HL-60 (cell line): ENCODE data around the gene INHA.

ENCODE experiments used
- DNase-seq, 2 experiments: peaks; one replicate each; pipeline ENCODE4 v3.0.0-alpha.2; 2010 to 2020; ENCODE audit warnings: low read depth in 1 of 2, low spot score in 1 of 2
- H3K27ac ChIP-seq: fragments of 250-450 bp; sonication (Bioruptor Pico); replicated peaks from 2 replicates; pipeline ENCODE4 v1.5.1; 2020; ENCODE audit warnings: mild to moderate bottlenecking, moderate library complexity
- H3K27me3 ChIP-seq: fragments of 250-450 bp; sonication (Bioruptor Pico); 2 replicates; pipeline ENCODE4 v1.5.1; 2021; ENCODE audit warnings: mild to moderate bottlenecking, moderate library complexity; ENCODE audit not compliant: insufficient read depth, poor library complexity, severe bottlenecking
- H3K4me3 ChIP-seq: replicated peaks from 2 replicates; pipeline ENCODE4 v1.5.1; 2011; ENCODE audit warnings: mild to moderate bottlenecking, control low read depth, low read length; ENCODE audit not compliant: insufficient read depth
- CTCF ChIP-seq: IDR thresholded peaks from one replicate; pipeline ENCODE4 v1.5.1; 2011; ENCODE audit warnings: low read length, control low read depth, inconsistent platforms; ENCODE audit not compliant: insufficient read depth
- GABPA ChIP-seq: IDR thresholded peaks from 2 replicates; pipeline ENCODE4 v1.6.1; 2012; ENCODE audit warnings: low read depth
- POLR2AphosphoS5 ChIP-seq: IDR thresholded peaks from 2 replicates; pipeline ENCODE4 v1.6.1; 2012; ENCODE audit warnings: low read depth
- REST ChIP-seq: IDR thresholded peaks from 2 replicates; pipeline ENCODE4 v1.6.1; 2012; ENCODE audit warnings: low read depth; ENCODE audit not compliant: insufficient replicate concordance
- SPI1 ChIP-seq: IDR thresholded peaks from 2 replicates; pipeline ENCODE4 v1.6.1; 2012; ENCODE audit warnings: low read depth, mild to moderate bottlenecking, borderline replicate concordance

The INHA gene

GRCh38 chr2:219576505-219577388 lies 4.6 kb downstream of the INHA start:
- Histone ChIP-seq H3K4me3 (no peak overlapping the region), H3K27ac (no peak overlapping the region), H3K27me3 (no peaks in the 10 kb centered on the region)
- TF ChIP-seq REST (no peak), CTCF (no peak), POLR2AphosphoS5 (no peak), SPI1 (no peak), GABPA (no peak)
- DNase-seq = no peak

GRCh38 chr2:219578811-219579613 lies 6.9 kb downstream of the INHA start:
- peak overlapping the region; percentile 45 for H3K27ac ChIP-seq
- DNase-seq = peak; percentile 80 to 98

More at GRCh38 chr2:219578811-219579613, 6.9 kb downstream of the INHA start:
- H3K4me3 ChIP-seq = no peak overlapping the region
- TF ChIP-seq SPI1 = no peak
- no peak for TF ChIP-seq GABPA
- TF ChIP-seq CTCF = no peak
- TF ChIP-seq REST = no peak
- no peak for TF ChIP-seq POLR2AphosphoS5
- no peaks in the 10 kb centered on the region for H3K27me3 ChIP-seq
